ENCODE measurements around the gene GAK. TPM values are rescaled to one million over a fixed set of nuclear protein-coding genes. Genes with fewer than 3 reads are reported as not detected.

GAK gene
- total RNA-seq, 2 experiments from 2014 or later = 87.6 to 96.8 TPM

GRCh38 chr4:823761-824460 is 108.2 kb downstream of the GAK start:
- intact Hi-C loops (cut with micrococcal nuclease) = no loop called here
- DNase-seq = no peak
- Mint-ChIP-seq H3K27ac (no peak overlapping the region), H3K4me1 (ENCODE audit: low read depth) (peaks cover 3% of the 10 kb centered on the region), H3K4me3 (no peak overlapping the region), H3K27me3 (ENCODE audit: low read depth) (peaks cover 41% of the 10 kb centered on the region), H3K36me3 (ENCODE audit: low read depth) (no peaks in the 10 kb centered on the region), H3K9me3 (no peaks in the 10 kb centered on the region)
- CTCF ChIA-PET = no interaction called here

GRCh38 chr4:823176-823760 is 108.8 kb downstream of the GAK start:
- H3K4me1 Mint-ChIP-seq (ENCODE audit: low read depth) = peaks cover 3% of the 10 kb centered on the region
- CTCF ChIA-PET = no interaction called here
- H3K27me3 Mint-ChIP-seq (ENCODE audit: low read depth) = peaks cover 39% of the 10 kb centered on the region
- H3K36me3 Mint-ChIP-seq (ENCODE audit: low read depth) = no peaks in the 10 kb centered on the region
- no peaks in the 10 kb centered on the region for H3K9me3 Mint-ChIP-seq
- DNase-seq = no peak
- no peak overlapping the region for H3K27ac Mint-ChIP-seq
- intact Hi-C loops (cut with micrococcal nuclease) = no loop called here
- H3K4me3 Mint-ChIP-seq = no peak overlapping the region

GRCh38 chr4:822361-823175 is 109.5 kb downstream of the GAK start:
- no peak for DNase-seq
- intact Hi-C loops (cut with micrococcal nuclease) = no loop called here
- peaks cover 35% of the 10 kb centered on the region for H3K27me3 Mint-ChIP-seq (ENCODE audit: low read depth)
- H3K4me3 Mint-ChIP-seq = no peak overlapping the region
- H3K4me1 Mint-ChIP-seq (ENCODE audit: low read depth) = no peaks in the 10 kb centered on the region
- no peaks in the 10 kb centered on the region for H3K9me3 Mint-ChIP-seq
- H3K27ac Mint-ChIP-seq = no peak overlapping the region
- no peaks in the 10 kb centered on the region for H3K36me3 Mint-ChIP-seq (ENCODE audit: low read depth)
- CTCF ChIA-PET = no interaction called here

GRCh38 chr4:821631-822030 is 110.5 kb downstream of the GAK start:
- DNase-seq = no peak
- Mint-ChIP-seq H3K36me3 (ENCODE audit: low read depth) (no peaks in the 10 kb centered on the region), H3K4me1 (ENCODE audit: low read depth) (no peaks in the 10 kb centered on the region), H3K27me3 (ENCODE audit: low read depth) (peaks cover 37% of the 10 kb centered on the region), H3K27ac (no peak overlapping the region), H3K9me3 (no peaks in the 10 kb centered on the region), H3K4me3 (no peak overlapping the region)
- intact Hi-C loops (cut with micrococcal nuclease) = no loop called here
- CTCF ChIA-PET = no interaction called here

GRCh38 chr4:821181-821591 is 110.9 kb downstream of the GAK start:
- H3K27ac Mint-ChIP-seq = no peak overlapping the region
- H3K9me3 Mint-ChIP-seq = no peaks in the 10 kb centered on the region

GRCh38 chr4:820230-821172 is 111.6 kb downstream of the GAK start:
- H3K9me3 Mint-ChIP-seq = no peaks in the 10 kb centered on the region

More at GRCh38 chr4:821181-821591, 110.9 kb downstream of the GAK start:
- Mint-ChIP-seq H3K27me3 (ENCODE audit: low read depth) (peaks cover 39% of the 10 kb centered on the region), H3K4me3 (no peak overlapping the region), H3K4me1 (ENCODE audit: low read depth) (no peaks in the 10 kb centered on the region), H3K36me3 (ENCODE audit: low read depth) (no peaks in the 10 kb centered on the region)
- intact Hi-C loops (cut with micrococcal nuclease) = no loop called here
- CTCF ChIA-PET = no interaction called here
- DNase-seq = no peak

GRCh38 chr4:819401-820229 is 112.5 kb downstream of the GAK start:
- Mint-ChIP-seq H3K27me3 (ENCODE audit: low read depth) (peaks cover 44% of the 10 kb centered on the region), H3K4me3 (no peak overlapping the region), H3K27ac (no peak overlapping the region), H3K4me1 (ENCODE audit: low read depth) (no peaks in the 10 kb centered on the region), H3K36me3 (ENCODE audit: low read depth) (no peaks in the 10 kb centered on the region), H3K9me3 (no peaks in the 10 kb centered on the region)
- no peak for DNase-seq
- CTCF ChIA-PET = no interaction called here
- intact Hi-C loops (cut with micrococcal nuclease) = no loop called here

More at GRCh38 chr4:820230-821172, 111.6 kb downstream of the GAK start:
- H3K36me3 Mint-ChIP-seq (ENCODE audit: low read depth) = no peaks in the 10 kb centered on the region
- no peak overlapping the region for H3K27ac Mint-ChIP-seq
- no peak overlapping the region for H3K4me3 Mint-ChIP-seq
- intact Hi-C loops (cut with micrococcal nuclease) = no loop called here
- DNase-seq = no peak
- peaks cover 41% of the 10 kb centered on the region for H3K27me3 Mint-ChIP-seq (ENCODE audit: low read depth)
- no peaks in the 10 kb centered on the region for H3K4me1 Mint-ChIP-seq (ENCODE audit: low read depth)
- CTCF ChIA-PET = no interaction called here

GRCh38 chr4:818106-818921 is 113.8 kb downstream of the GAK start:
- intact Hi-C loops (cut with micrococcal nuclease) = no loop called here
- peaks cover 47% of the 10 kb centered on the region for H3K27me3 Mint-ChIP-seq (ENCODE audit: low read depth)
- DNase-seq = no peak
- no peak overlapping the region for H3K4me3 Mint-ChIP-seq
- H3K36me3 Mint-ChIP-seq (ENCODE audit: low read depth) = no peaks in the 10 kb centered on the region
- CTCF ChIA-PET = no interaction called here
- H3K9me3 Mint-ChIP-seq = no peaks in the 10 kb centered on the region
- H3K4me1 Mint-ChIP-seq (ENCODE audit: low read depth) = no peaks in the 10 kb centered on the region
- H3K27ac Mint-ChIP-seq = no peak overlapping the region

- Mint-ChIP-seq H3K27me3 (ENCODE audit: low read depth) (peaks cover 43% of the 10 kb centered on the region), H3K4me1 (ENCODE audit: low read depth) (no peaks in the 10 kb centered on the region), H3K36me3 (ENCODE audit: low read depth) (no peaks in the 10 kb centered on the region), H3K27ac (no peak overlapping the region), H3K9me3 (no peaks in the 10 kb centered on the region), H3K4me3 (no peak overlapping the region)
- no peak for DNase-seq
- intact Hi-C loops (cut with micrococcal nuclease) = no loop called here
- CTCF ChIA-PET = interaction anchor here (0.6 kb wide), 1 partner anchor 13 kb away, joined by 3 read pairs; no protein-coding TSS in a partner anchor
Measured at GRCh38 chr4:815464-816146, 116.5 kb downstream of the GAK start.

- Mint-ChIP-seq H3K4me1 (ENCODE audit: low read depth) (no peaks in the 10 kb centered on the region), H3K4me3 (no peak overlapping the region), H3K27ac (no peak overlapping the region), H3K36me3 (ENCODE audit: low read depth) (no peaks in the 10 kb centered on the region), H3K9me3 (no peaks in the 10 kb centered on the region), H3K27me3 (ENCODE audit: low read depth) (peaks cover 43% of the 10 kb centered on the region)
- DNase-seq = no peak
- CTCF ChIA-PET = no interaction called here
- intact Hi-C loops (cut with micrococcal nuclease) = no loop called here
Measured at GRCh38 chr4:814312-814850, 117.7 kb downstream of the GAK start.

Measured in activated naive CD4-positive, alpha-beta T cell treated with anti-CD3 and anti-CD28 coated beads for 36 hours (primary cell).